ENCODE measurements around the gene NRG4.

DNA sequence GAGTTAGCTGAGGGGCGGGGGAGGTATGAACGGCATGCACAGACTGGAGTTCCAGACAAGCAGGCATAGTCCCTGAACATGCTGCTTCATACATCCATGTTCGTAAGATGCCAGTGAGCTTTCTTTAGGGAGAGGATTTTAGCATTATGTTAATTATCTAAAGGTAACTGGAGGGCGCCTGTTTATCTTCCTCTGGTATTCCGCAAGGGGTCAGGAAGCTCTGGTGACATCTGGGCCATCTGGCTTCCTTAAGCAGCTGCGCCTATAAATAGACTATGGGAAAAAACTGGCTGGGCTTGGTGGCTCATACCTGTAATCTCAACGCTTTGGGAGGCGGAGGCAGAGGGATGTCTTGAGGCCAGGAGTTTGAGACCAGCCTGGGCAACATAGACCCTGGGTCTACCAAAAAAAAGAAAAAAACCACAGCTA is 110.1 kb downstream of the NRG4 start:
- TF ChIP-seq, protein P1, sequence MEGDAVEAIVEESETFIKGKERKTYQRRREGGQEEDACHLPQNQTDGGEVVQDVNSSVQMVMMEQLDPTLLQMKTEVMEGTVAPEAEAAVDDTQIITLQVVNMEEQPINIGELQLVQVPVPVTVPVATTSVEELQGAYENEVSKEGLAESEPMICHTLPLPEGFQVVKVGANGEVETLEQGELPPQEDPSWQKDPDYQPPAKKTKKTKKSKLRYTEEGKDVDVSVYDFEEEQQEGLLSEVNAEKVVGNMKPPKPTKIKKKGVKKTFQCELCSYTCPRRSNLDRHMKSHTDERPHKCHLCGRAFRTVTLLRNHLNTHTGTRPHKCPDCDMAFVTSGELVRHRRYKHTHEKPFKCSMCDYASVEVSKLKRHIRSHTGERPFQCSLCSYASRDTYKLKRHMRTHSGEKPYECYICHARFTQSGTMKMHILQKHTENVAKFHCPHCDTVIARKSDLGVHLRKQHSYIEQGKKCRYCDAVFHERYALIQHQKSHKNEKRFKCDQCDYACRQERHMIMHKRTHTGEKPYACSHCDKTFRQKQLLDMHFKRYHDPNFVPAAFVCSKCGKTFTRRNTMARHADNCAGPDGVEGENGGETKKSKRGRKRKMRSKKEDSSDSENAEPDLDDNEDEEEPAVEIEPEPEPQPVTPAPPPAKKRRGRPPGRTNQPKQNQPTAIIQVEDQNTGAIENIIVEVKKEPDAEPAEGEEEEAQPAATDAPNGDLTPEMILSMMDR (IDR thresholded peaks at IDR 0.05; ENCODE audit: poor library complexity): no peak
- no peak for TF ChIP-seq EZH2 (IDR thresholded peaks at IDR 0.05; ENCODE audit: borderline replicate concordance)
